ENCODE data around the gene RHOH. TPM values are rescaled to one million over a fixed set of nuclear protein-coding genes. Genes with fewer than 3 reads are reported as not detected.
"Not testable (repeated sequence)": the region's sequence is repeated elsewhere in the genome, so short reads cannot be mapped to it uniquely, and the experiment has no call there.

The RHOH gene
- total RNA-seq, 2 donors from 2014 or later = 3.2 to 4.2 TPM

DNA sequence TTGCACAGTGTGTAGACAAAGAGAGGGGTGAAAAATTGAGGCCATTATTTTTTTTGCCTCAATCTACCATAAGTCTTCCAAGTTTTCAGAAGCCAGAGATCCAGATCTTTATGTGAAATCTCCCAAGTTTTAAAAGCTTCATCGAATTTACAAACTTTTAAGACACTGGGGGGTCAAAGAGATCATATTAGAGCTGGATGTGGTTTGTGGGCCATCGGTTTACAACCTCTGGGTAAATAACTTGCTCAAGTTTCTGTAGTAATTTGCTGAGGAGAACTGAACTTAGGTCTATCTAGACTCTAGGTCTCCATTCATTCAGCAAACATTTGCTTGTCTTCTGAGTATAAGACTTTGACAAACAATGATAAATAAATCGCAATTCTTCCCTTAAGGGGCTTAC lies 84.3 kb downstream of the RHOH start:
- no peak for DNase-seq (ENCODE audit: low spot score)
- intact Hi-C loops (cut with DNase I) = no loop called here

- intact Hi-C loops (cut with DNase I) = no loop called here
- DNase-seq (ENCODE audit: low spot score) = no peak
These were observed 85.1 kb downstream of the RHOH start for GRCh38 chr4:40281913-40282312.

DNA sequence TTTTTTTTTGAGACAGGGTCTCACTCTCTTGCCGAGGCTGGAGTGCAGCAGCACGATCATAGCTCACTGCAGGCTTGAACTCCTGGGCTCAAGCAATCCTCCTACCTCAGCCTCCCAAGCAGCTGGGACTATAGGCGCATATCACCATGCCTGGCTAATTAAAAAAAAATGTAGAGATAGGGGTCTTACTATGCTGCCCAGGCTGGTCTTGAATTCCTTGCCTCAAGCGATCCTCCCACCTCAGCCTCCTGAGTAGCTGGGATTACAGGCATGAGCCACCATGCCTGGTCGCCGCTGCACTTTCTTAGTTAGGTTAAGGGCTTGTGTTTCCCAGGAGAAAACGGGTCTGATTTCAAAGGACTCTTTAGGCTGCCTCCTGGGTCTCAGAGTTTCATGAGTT lies 86.0 kb downstream of the RHOH start:
- DNase-seq (ENCODE audit: low spot score); intact Hi-C loops (cut with DNase I): not testable (repeated sequence)

DNA sequence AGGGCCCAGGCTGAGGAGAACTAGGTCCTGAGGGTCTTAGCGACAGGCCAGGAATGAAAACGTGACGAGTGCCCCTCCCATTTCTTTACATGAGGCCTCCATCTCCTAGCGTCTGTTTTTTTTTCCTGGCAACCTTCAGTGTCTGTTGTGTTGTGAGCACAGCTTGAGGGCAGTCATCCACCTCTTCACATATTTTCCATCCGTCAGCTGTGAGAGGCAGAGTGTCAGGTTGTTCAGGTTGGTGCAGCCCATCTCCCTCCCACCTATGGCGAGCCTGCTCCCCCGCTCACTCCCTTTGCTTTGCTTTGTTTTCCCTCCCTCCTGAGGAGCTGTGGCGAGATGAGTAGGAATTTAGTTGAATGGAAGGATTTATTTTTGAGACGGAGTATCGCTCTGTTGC lies 86.6 kb downstream of the RHOH start:
- no peak for DNase-seq (ENCODE audit: low spot score)
- intact Hi-C loops (cut with DNase I) = no loop called here

DNA sequence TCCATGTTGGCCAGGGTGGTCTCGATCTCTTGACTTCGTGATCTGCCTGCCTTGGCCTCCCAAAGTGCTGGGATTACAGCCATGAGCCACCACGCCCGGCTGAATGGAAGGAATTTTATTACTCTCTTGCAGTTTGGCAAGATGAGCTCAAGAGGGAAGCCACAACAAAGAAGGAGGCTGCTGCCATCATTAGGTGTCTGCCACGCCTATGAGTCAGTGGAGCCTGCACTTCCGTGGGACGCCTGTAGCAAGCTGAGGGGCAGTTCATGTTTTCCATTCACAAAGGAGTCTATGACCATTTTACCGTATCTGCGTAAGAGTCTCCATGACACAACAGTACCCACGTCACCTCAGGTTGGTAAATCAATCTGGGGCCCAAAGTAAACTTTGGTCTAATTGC lies 87.1 kb downstream of the RHOH start:
- intact Hi-C loops (cut with DNase I) = no loop called here
- DNase-seq (ENCODE audit: low spot score) = no peak

- DNase-seq (ENCODE audit: low spot score) = no peak
- intact Hi-C loops (cut with DNase I) = no loop called here
These were observed 88.9 kb downstream of the RHOH start for GRCh38 chr4:40285692-40286091.

- intact Hi-C loops (cut with DNase I) = no loop called here
- DNase-seq (ENCODE audit: low spot score) = no peak
These were observed 91.7 kb downstream of the RHOH start for GRCh38 chr4:40288566-40288965.

- DNase-seq (ENCODE audit: low spot score) = no peak
- intact Hi-C loops (cut with DNase I) = loop anchor here in 1 of 2 donors (10.0 kb wide), 1 partner anchor 125 kb away; no protein-coding TSS in a partner anchor
These were observed 92.7 kb downstream of the RHOH start for GRCh38 chr4:40289366-40290188.

DNA sequence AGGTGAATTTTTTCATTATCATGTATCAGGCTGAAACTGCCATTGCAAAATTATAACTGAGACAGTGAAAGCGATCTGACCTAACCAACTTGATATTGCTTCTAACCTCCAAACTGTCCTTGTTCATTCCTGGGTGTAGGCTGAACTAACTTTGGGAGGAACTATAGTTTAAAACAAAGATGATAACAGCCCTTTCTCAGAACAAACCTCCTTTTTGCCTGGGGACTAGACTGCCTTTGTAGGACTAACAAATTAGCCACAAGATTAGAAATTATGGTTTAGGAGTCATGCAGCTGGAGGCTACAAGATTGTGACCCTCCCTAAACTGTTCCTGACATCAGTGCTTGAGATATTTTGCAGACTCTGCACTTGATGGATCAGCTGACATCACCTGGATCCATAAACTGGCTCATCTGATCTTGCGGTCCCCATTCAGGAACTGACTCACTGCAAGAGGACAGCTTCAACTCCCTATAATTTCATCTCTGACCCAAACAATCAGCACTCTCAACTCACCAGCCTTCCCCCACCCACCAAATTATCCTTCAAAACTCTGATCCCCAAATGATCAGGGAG lies 93.9 kb downstream of the RHOH start:
- intact Hi-C loops (cut with DNase I) = loop anchor here in 1 of 2 donors (10.0 kb wide), 1 partner anchor 126 kb away; no protein-coding TSS in a partner anchor

GRCh38 chr4:40292313-40292759 lies 95.5 kb downstream of the RHOH start:
- intact Hi-C loops (cut with DNase I) = loop anchor here in 1 of 2 donors (10.0 kb wide), 1 partner anchor 128 kb away; no protein-coding TSS in a partner anchor
- DNase-seq (ENCODE audit: low spot score) = no peak

More for the DNA sequence above, 93.9 kb downstream of the RHOH start:
- not testable (repeated sequence) for DNase-seq (ENCODE audit: low spot score)

DNA sequence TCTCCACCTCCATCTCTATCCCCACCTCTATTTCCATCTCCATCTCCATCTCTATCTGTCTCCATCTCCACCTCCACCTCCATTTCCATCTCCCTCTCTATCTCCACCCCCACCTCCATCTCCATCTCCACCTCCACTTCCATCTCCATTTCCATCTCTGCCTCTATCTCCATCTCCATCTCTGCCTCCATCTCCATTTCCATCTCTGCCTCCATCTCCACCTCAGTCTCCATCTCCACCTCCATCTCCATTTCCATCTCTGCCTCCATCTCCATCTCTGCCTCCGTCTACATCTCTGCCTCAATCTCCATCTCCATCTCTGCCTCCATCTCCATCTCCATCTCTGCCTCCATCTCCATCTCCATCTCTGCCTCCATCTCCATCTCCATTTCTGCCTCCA lies 97.5 kb downstream of the RHOH start:
- intact Hi-C loops (cut with DNase I) = loop anchor here in 1 of 2 donors (10.0 kb wide), 1 partner anchor 130 kb away; no protein-coding TSS in a partner anchor
- DNase-seq (ENCODE audit: low spot score) = no peak

- intact Hi-C loops (cut with DNase I) = loop anchor here in 1 of 2 donors (10.0 kb wide), 1 partner anchor 130 kb away; no protein-coding TSS in a partner anchor
- not testable (repeated sequence) for DNase-seq (ENCODE audit: low spot score)
These were observed 98.2 kb downstream of the RHOH start for GRCh38 chr4:40295030-40295429.

- intact Hi-C loops (cut with DNase I) = loop anchor here in 1 of 2 donors (10.0 kb wide), 1 partner anchor 131 kb away; no protein-coding TSS in a partner anchor
- DNase-seq (ENCODE audit: low spot score) = no peak
These were observed 98.7 kb downstream of the RHOH start for GRCh38 chr4:40295572-40295971.

Other genes starting within 250 kb of the RHOH start
- 10 to 100 TPM; 52.3 to 56.6 TPM for gene PDS5A, start 219.1 kb upstream of the RHOH start, total RNA-seq
- gene N4BP2, start 140.2 kb upstream of the RHOH start, total RNA-seq = 1 to 10 TPM; 7.9 to 9.1 TPM
- not detected for gene CHRNA9, start 138.3 kb downstream of the RHOH start, total RNA-seq